Measurements from ENCODE around the gene DNM2.
"Not testable (repeated sequence)": the region's sequence is repeated elsewhere in the genome, so short reads cannot be mapped to it uniquely, and the experiment has no call there.

The DNM2 gene

DNA sequence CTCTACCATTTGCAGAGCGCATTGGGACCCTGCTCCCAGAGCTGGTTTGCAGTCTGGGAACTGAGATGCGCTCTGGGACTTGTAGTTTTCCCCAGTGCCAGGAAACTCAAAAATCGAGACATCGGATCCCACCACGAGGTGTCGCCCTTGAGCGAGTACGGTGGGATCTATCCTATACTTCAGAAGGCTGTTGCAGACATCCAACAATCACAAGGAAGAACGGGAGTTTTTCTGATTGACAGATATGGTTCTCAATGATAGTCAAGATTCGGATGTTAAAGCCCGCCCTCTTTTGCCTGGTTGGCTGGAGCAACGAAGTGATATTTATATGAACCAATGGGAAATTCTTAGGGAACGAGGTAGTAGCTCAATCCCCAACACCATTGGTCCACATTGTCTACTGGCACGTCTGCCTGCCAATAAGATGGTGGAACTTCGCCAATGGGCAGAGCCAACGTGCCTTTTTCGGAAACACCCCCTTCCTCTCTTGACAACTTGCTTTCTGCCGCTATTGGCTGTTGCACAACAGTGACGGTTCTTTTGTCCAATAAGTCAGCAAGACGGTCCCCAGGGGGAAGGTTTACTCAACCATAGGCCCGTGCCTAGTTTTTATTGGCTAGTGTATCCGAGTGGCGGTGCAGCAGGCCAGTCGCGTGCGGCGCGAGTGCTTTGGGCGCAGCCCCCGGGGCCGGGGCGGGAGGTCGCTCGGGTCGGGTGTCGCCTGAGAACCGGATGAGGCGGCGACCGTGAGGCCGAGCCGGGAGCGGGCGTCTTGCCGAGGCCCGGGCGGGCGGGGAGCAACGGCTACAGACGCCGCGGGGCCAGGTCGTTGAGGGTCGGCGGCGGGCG, at the start of gene DNM2:
Gene DNM2 (plus strand): TSS at position 724 of the 849 bp plus-strand sequence. CDS start 164 bp downstream, outside the sequence.
- DNase-seq (ENCODE audit: low read depth), result peak; percentile 93

GRCh38 chr19:10669246-10669645, 48.6 kb upstream of the DNM2 start:
- no peak for DNase-seq (ENCODE audit: low read depth)

- DNase-seq (ENCODE audit: low read depth), result no peak
These were observed 47.7 kb upstream of the DNM2 start for GRCh38 chr19:10670182-10670581.

DNA sequence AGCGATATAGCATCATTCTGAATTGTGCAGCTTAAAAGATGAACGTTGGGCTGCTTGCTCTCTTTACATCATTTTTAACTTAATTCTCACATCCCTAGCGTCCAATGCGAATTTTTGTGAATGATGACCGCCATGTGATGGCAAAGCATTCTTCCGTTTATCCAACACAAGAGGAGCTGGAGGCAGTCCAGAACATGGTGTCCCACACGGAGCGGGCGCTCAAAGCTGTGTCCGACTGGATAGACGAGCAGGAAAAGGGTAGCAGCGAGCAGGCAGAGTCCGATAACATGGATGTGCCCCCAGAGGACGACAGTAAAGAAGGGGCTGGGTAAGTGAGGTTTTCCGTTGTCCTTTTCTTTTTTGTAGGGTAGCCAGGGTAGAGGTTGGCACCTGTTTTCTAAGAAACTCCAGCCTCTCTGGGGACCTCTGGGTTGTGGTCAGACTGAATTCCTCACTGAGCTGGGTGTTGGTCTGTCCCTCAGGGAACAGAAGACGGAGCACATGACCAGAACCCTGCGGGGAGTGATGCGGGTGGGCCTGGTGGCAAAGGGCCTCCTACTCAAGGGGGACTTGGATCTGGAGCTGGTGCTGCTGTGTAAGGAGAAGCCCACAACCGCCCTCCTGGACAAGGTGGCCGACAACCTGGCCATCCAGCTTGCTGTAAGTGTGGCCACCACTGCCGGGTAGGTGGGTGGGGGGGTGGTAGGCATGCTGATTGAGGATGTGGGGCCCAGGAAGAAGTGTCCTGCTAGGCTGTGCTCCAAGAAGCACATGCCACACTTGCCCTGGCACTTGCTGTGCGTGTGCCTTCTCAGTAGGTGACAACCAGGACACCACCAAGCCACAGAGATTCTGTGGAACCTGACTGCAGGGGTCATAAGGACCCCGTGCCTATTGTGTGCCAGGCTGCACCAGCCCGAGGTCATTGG, 46.7 kb upstream of the DNM2 start:
- DNase-seq (ENCODE audit: low read depth), result no peak

- DNase-seq (ENCODE audit: low read depth), result not testable (repeated sequence)
These were observed 46.0 kb upstream of the DNM2 start for GRCh38 chr19:10671922-10672321.

DNA sequence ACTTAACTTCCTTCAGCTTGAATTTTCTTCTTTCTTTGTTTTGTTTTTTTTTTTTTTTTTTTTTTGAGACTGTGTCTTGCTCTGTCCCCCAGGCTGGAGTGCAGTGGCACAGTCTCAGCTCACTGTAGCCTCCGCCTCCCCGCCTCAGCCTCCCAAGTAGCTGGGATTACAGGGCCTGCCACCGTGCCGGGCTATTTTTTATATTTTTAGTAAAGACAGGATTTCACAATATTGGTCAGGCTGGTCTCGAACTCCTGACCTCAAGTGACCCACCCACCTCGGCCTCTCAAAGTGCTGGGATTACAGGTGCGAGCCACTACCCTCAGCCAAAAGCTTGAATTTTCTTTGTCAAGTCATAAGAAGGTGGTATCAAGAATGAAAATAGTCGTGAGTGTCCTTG, 42.7 kb upstream of the DNM2 start:
- DNase-seq (ENCODE audit: low read depth), result not testable (repeated sequence)

DNA sequence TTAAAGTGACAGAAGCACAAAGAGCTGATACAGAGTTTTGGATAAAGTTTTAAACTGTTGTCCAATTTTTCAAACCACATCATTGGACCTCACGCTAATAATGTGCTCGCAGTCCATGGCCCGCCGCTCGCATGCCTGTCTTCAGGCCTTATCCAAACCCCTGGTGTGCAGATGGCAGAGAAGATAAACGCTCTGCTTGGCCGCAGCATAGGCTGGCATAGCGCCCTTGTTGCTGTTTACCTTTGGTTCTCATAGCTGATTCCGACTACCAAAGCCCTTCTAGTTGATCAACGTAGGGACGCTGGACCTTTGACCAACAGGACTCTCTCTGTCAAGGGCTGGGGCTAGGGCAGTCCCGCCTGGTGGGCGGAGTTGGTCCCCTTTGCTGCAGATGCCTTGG, 40.1 kb upstream of the DNM2 start:
- DNase-seq (ENCODE audit: low read depth), result no peak

GRCh38 chr19:10678813-10679212, 39.1 kb upstream of the DNM2 start:
- DNase-seq (ENCODE audit: low read depth), result no peak

- no peak for DNase-seq (ENCODE audit: low read depth)
These were observed 38.1 kb upstream of the DNM2 start for GRCh38 chr19:10679743-10680142.

GRCh38 chr19:10680545-10681135, 37.2 kb upstream of the DNM2 start:
- DNase-seq (ENCODE audit: low read depth), result no peak

GRCh38 chr19:10681658-10682057, 36.2 kb upstream of the DNM2 start:
- DNase-seq (ENCODE audit: low read depth), result no peak

DNA sequence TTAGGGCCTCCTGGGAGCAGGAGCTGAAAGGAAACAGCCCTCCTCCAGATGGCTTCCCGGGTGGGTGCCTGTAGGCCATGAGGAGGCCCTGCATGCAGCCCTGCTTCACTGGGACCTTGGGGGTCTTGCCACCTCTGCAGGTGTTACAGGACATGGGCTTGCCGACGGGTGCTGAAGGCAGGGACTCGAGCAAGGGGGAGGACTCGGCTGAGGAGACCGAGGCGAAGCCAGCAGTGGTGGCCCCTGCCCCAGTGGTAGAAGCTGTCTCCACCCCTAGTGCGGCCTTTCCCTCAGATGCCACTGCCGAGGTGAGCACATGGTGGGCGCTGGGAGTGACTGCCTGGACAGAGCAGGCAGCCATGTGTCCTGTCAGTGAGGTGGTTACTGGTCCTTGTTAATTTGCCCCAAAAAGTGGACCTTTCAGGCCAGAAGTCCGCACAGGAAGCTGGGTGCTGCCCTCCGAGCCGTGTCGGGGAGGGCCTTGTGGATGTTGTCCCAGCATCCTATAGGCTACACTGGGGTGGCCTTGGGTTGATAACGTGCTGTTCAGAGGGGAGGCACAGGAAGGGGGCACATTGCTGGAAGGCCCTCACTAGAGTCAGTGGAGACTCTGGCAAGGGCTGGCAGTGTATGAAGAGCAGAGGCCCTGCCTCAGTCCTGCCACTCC, 35.3 kb upstream of the DNM2 start:
- DNase-seq (ENCODE audit: low read depth), result no peak

- no peak for DNase-seq (ENCODE audit: low read depth)
These were observed 34.8 kb upstream of the DNM2 start for GRCh38 chr19:10683064-10683426.

DNA sequence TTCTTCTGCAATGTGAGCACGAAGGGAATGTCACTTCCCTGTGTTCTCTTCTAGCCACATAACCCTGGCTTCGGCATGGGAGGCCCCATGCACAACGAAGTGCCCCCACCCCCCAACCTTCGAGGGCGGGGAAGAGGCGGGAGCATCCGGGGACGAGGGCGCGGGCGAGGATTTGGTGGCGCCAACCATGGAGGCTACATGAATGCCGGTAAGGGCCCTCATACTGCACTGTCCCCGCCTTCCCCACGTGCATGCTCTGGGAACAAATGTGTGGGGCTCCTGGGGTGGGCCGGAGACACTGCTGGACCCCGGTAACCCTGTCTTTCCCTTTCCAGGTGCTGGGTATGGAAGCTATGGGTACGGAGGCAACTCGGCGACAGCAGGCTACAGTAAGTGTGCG, 34.3 kb upstream of the DNM2 start:
- DNase-seq (ENCODE audit: low read depth), result no peak

GRCh38 chr19:10685210-10685609, 32.7 kb upstream of the DNM2 start:
- DNase-seq (ENCODE audit: low read depth), result no peak

DNA sequence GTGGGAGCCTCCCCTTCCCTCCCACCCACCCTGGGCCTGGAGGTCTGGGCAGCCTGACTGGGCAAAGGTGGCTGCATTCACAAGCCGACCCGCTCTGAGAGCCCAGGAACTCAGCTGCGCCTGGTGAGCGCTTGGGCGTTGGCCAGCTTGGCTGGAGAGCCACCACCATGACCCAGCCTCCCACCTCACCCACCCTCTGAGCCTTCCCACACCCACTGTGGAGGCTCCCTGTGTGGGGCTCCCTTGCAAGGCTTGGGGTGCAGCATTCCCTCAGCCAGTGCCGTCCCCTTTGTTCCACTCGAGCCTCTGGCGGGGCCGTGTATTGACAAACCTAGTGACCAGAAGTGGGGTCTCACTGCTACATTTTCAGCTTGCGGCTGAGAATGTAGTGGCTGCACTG, 31.7 kb upstream of the DNM2 start:
- no peak for DNase-seq (ENCODE audit: low read depth)

- DNase-seq (ENCODE audit: low read depth), result no peak
These were observed 31.0 kb upstream of the DNM2 start for GRCh38 chr19:10686661-10687517.

DNA sequence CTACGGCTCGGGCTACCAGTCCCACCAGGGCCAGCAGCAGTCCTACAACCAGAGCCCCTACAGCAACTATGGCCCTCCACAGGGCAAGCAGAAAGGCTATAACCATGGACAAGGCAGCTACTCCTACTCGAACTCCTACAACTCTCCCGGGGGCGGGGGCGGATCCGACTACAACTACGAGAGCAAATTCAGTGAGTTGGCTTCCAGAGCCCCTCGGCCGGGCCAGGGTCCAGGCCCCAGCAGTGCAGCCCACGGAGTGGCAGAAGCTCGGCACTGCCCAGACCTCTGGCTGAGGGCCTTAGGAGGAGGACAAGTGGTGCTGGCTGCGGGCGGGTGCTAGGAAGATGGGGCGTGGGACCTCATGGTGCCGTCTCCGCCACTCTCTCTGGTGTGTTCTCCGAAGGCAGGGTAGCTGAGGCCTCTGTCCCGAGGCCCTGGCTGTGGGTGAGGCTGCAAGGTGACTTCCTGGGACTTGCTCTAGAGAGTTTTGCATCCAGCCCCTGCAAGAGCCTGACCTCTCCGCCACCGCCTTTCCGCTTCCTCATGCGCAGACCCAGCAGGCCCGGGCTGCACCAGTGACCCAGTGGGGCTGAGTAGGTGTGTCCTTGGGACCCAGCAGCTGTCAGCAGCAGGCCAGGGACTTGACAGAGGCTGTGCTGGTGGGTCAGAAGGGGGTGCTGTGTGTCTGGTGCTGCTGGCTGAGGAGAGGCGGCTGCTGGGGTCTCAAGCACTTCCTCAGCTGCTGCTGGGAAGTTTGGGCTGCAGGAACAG, 30.2 kb upstream of the DNM2 start:
- DNase-seq (ENCODE audit: low read depth), result no peak

DNA sequence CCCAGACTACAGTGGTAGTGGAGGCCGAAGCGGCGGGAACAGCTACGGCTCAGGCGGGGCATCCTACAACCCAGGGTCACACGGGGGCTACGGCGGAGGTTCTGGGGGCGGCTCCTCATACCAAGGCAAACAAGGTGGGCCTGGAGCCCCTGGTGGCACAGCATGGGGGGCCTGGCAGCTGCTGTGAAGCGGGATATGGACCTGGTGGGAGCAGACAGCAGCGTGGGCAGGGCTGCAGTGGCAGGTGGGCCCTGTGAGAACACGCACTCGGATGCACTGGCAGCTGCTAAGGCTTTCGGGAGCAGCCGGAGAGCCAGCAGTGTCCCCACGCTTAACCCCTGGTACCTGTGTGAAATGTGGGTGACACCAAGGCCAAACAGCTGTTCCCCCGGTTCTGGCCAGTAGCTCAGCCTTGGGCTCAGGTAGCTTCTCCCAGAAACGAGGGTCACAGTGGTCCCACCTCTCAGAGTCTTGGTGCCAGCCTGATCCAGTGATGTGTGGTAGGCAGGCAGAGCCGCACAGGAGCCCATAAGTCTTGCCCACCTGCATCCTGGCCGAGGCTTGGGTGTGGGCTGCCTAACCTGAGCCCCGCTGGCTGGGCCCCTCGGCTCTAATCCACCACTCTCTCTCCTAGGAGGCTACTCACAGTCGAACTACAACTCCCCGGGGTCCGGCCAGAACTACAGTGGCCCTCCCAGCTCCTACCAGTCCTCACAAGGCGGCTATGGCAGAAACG, 29.2 kb upstream of the DNM2 start:
- DNase-seq (ENCODE audit: low read depth), result no peak

GRCh38 chr19:10690341-10690781, 27.5 kb upstream of the DNM2 start:
- DNase-seq (ENCODE audit: low read depth), result no peak

All from stimulated activated CD8-positive, alpha-beta memory T cell treated with anti-CD3 and anti-CD28 coated beads, Interleukin-4, amount 100 ng/mL, for 24 hours (primary cell).